Motor neuron (in vitro differentiated cells): ENCODE data around the gene ADIG. TPM values are rescaled to one million over a fixed set of nuclear protein-coding genes. Genes with fewer than 3 reads are reported as not detected.

Experiments
- ATAC-seq, 8 experiments: fragments of 200-7000 bp; cut with Tn5 transposase; replicated peaks in 6 of 8; 2 replicates each; pipeline ENCODE4 v1.8.0; 2021; ENCODE audit warnings: mild to moderate bottlenecking in 8 of 8, moderate library complexity in 8 of 8
- H3K27ac ChIP-seq, 2 donors: fragments of 250-450 bp; sonication (Bioruptor Pico); 2 replicates each; pipeline ENCODE4 v1.9.0; 2021; ENCODE audit warnings: antibody characterized with exemption in 2 of 2, mild to moderate bottlenecking in 2 of 2, moderate library complexity in 1 of 2
- H3K4me1 ChIP-seq, 2 donors: fragments of 250-450 bp; sonication (Bioruptor Pico); replicated peaks in 1 of 2; 2 replicates each; pipeline ENCODE4 v1.6.1; 2021; ENCODE audit warnings: antibody characterized with exemption in 2 of 2, mild to moderate bottlenecking in 2 of 2, moderate library complexity in 1 of 2
- H3K4me3 ChIP-seq, 5 donors: fragments of 250-450 bp; sonication (Bioruptor Pico); 2 replicates each; pipeline ENCODE4 v1.9.0; 2021; ENCODE audit warnings: antibody characterized with exemption in 5 of 5, mild to moderate bottlenecking in 5 of 5, moderate library complexity in 4 of 5
- WGBS, 10 experiments: fragments of 450-650 bp; shearing (Covaris generic); methylation state at CpG; one replicate each; pipeline ENCODE4 v1.0.0; 2022; 5-methylcytosine and 5-hydroxymethylcytosine counted together
- in situ Hi-C, 9 experiments: fragments of 400-800 bp; cut with MboI; loops; one replicate each; pipeline ENCODE4 v1.15.0; 2021; ENCODE audit warnings: low sequenced_read_pairs in 9 of 9, low pct_unique_long_range_greater_than_20kb in 2 of 9; ENCODE audit not compliant: unreplicated experiment in 9 of 9
- total RNA-seq, 8 experiments: library from RNA; unstranded; fragments of 300-600 nt; gene quantifications; 2 replicates each; pipeline versions ENCODE4 v1.2.3 to v1.2.4, GENCODE V29; 2022

The ADIG gene
- total RNA-seq, 8 experiments from 2014 or later, result not detected

- no peak for ATAC-seq
- no peak overlapping the region for H3K27ac ChIP-seq
- H3K4me1 ChIP-seq, result peaks cover 0 to 6% of the 10 kb centered on the region in 2 donors
- in situ Hi-C loops, result loop anchor here in 3 of 9 experiments (25.0 kb wide), 1 partner anchor 106 kb away; the partner anchor contains the start of gene ACTR5 (in 3 of the 3)
- 29 to 80% (median 51%) methylated on average over 1 to 4 of the region's 5 CpGs; no CpG with 5 or more reads in 2 of the 10 experiments for WGBS, 10 experiments
- H3K4me3 ChIP-seq, result no peak overlapping the region
Measured at GRCh38 chr20:38631155-38632022, 50.4 kb downstream of the ADIG start.

- in situ Hi-C loops, result loop anchor here in 3 of 9 experiments (25.0 kb wide), 1 partner anchor 104 kb away; the partner anchor contains the start of gene ACTR5 (in 3 of the 3)
- H3K4me1 ChIP-seq, result peaks cover 0 to 6% of the 10 kb centered on the region in 2 donors
- no peak overlapping the region for H3K27ac ChIP-seq
- no peak overlapping the region for H3K4me3 ChIP-seq
- 0 to 54% (median 43%) methylated on average over 2 to 13 of the region's 13 CpGs; no CpG with 5 or more reads in 2 of the 10 experiments for WGBS, 10 experiments
- ATAC-seq, result peak; percentile 32 to 92 (median 56)
Measured at GRCh38 chr20:38633577-38634093, 52.6 kb downstream of the ADIG start.

- Histone ChIP-seq H3K4me1 (peaks cover 7 to 11% of the 10 kb centered on the region in 2 donors), H3K4me3 (no peak overlapping the region), H3K27ac (no peak overlapping the region)
- peak in 3 of 8 experiments; percentile 49 to 73 (median 50) for ATAC-seq
- WGBS, 10 experiments, result 0 to 100% (median 40%) methylated on average over 1 to 3 of the region's 3 CpGs; no CpG with 5 or more reads in 1 of the 10 experiments
- in situ Hi-C loops, result loop anchor here in 3 of 9 experiments (25.0 kb wide), 1 partner anchor 101 kb away; the partner anchor contains the start of gene ACTR5 (in 3 of the 3)
Measured at GRCh38 chr20:38635721-38636288, 54.8 kb downstream of the ADIG start.

Other genes starting within 250 kb of the ADIG start
- gene LBP, start 234.7 kb upstream of the ADIG start, total RNA-seq, result under 1 TPM in 3 of 8 experiments, not detected in 5; 0.15 to 0.67 (median 0.42) TPM
- 10 to 100 TPM; 12.4 to 69.3 (median 32.3) TPM for gene SNHG17, start 145.9 kb upstream of the ADIG start, total RNA-seq
- 10 to 100 TPM; 21.8 to 48.8 (median 32.1) TPM for gene RALGAPB, start 108.4 kb upstream of the ADIG start, total RNA-seq
- under 1 TPM in 2 of 8 experiments, not detected in 6; 0.21 to 0.95 TPM for gene ARHGAP40, start 20.6 kb downstream of the ADIG start, total RNA-seq
- gene SLC32A1, start 143.3 kb downstream of the ADIG start, total RNA-seq, result 1 to 10 TPM in 1 of 8 experiments, under 1 TPM in 6, not detected in 1; 0.14 to 2.4 (median 0.59) TPM
- gene ACTR5, start 167.3 kb downstream of the ADIG start, total RNA-seq, result 1 to 10 TPM; 4.3 to 8.0 (median 5.3) TPM
- gene PPP1R16B, start 224.5 kb downstream of the ADIG start, total RNA-seq, result 1 to 10 TPM in 6 of 8 experiments, under 1 TPM in 2; 0.14 to 3.7 (median 2.6) TPM